Breast epithelium (tissue), 4 donors: ENCODE data around the gene SPIRE2. TPM values are rescaled to one million over a fixed set of nuclear protein-coding genes. Genes with fewer than 3 reads are reported as not detected.
"Not testable (repeated sequence)": the region's sequence is repeated elsewhere in the genome, so short reads cannot be mapped to it uniquely, and the experiment has no call there.

Experiments
- DNase-seq, 2 donors: peaks; one replicate each; pipeline ENCODE4 v3.0.0-alpha.2; 2019; ENCODE audit warnings: low spot score in 2 of 2
- H3K27ac ChIP-seq, 2 donors: fragments of 200-600 bp; sonication (generic) in 1 of 2; one replicate each; pipeline ENCODE4 v1.5.1; 2016 to 2019; ENCODE audit warnings: mild to moderate bottlenecking in 1 of 2
- H3K27me3 ChIP-seq, 2 donors: fragments of 200-600 bp; sonication (generic) in 1 of 2; one replicate each; pipeline versions ENCODE4 v1.5.1 to v1.6.0; 2017 to 2019; ENCODE audit warnings: control low read depth in 1 of 2, mild to moderate bottlenecking in 1 of 2
- H3K36me3 ChIP-seq: fragments of 200-600 bp; one replicate; pipeline ENCODE4 v1.5.1; 2019
- H3K4me1 ChIP-seq, 2 donors: fragments of 200-600 bp; sonication (generic); one replicate each; pipeline ENCODE4 v1.5.1; 2016 to 2019; ENCODE audit warnings: control low read depth in 1 of 2
- H3K4me3 ChIP-seq, 3 donors: fragments of 200-600 bp; sonication (generic); 1 replicate in 2 of 3; 2 replicates in 1 of 3; pipeline ENCODE4 v1.5.1; 2016 to 2019; ENCODE audit warnings: mild to moderate bottlenecking in 3 of 3, moderate library complexity in 2 of 3
- H3K9me3 ChIP-seq, 2 donors: fragments of 200-600 bp; sonication (generic) in 1 of 2; one replicate each; pipeline ENCODE4 v1.5.1; 2016 to 2019; ENCODE audit warnings: control low read depth in 1 of 2
- CTCF ChIP-seq, 3 donors: fragments of 450-650 bp; IDR thresholded peaks; one replicate each; pipeline ENCODE4 v1.5.1; 2016 to 2017; ENCODE audit warnings: antibody characterized with exemption in 3 of 3, mild to moderate bottlenecking in 3 of 3, moderate library complexity in 3 of 3
- POLR2A ChIP-seq: fragments of 450-650 bp; IDR thresholded peaks from one replicate; pipeline ENCODE4 v1.6.1; 2016; ENCODE audit warnings: antibody characterized with exemption, mild to moderate bottlenecking, moderate library complexity
- POLR2AphosphoS5 ChIP-seq, 3 donors: sonication (generic); formaldehyde crosslinking; IDR thresholded peaks; one replicate each; pipeline ENCODE4 v1.6.1; 2017; ENCODE audit warnings: antibody characterized with exemption in 3 of 3
- intact Hi-C: fragments of 100-400 bp; cut with DNase I; formaldehyde crosslinking; loops from one replicate; pipeline ENCODE4 v1.15.1; 2023; ENCODE audit warnings: low total_unique reads
- total RNA-seq, 3 donors: library from RNA; depleted of rRNA; stranded (reverse); fragments of >200 nt; gene quantifications; one replicate each; pipeline ENCODE4 v1.1.0, GENCODE V29; 2016

Gene SPIRE2
- total RNA-seq, 3 donors from 2014 or later, result 1.3 to 11.1 (median 7.8) TPM

- no peak for DNase-seq
- no peak overlapping the region for H3K27ac ChIP-seq
- no peaks in the 10 kb centered on the region for H3K36me3 ChIP-seq
Measured at GRCh38 chr16:89912627-89913026, 84.4 kb downstream of the SPIRE2 start.

GRCh38 chr16:89913408-89914387, 85.4 kb downstream of the SPIRE2 start:
- Histone ChIP-seq H3K27me3 (no peaks in the 10 kb centered on the region), H3K4me1 (peaks cover 7 to 12% of the 10 kb centered on the region in 2 donors), H3K4me3 (no peak overlapping the region), H3K27ac (no peak overlapping the region), H3K36me3 (no peaks in the 10 kb centered on the region), H3K9me3 (no peaks in the 10 kb centered on the region)
- intact Hi-C loops, result no loop called here
- no peak for DNase-seq
- TF ChIP-seq CTCF (IDR thresholded peaks at IDR 0.05), result no peak
- TF ChIP-seq POLR2A, result no peak
- no peak for TF ChIP-seq POLR2AphosphoS5 (IDR thresholded peaks at IDR 0.05)

More at GRCh38 chr16:89912627-89913026, 84.4 kb downstream of the SPIRE2 start:
- TF ChIP-seq POLR2A, result no peak
- TF ChIP-seq POLR2AphosphoS5 (IDR thresholded peaks at IDR 0.05), result no peak
- TF ChIP-seq CTCF (IDR thresholded peaks at IDR 0.05), result no peak
- intact Hi-C loops, result no loop called here
- H3K27me3 ChIP-seq, result no peaks in the 10 kb centered on the region
- H3K4me1 ChIP-seq, result peaks cover 0 to 2% of the 10 kb centered on the region in 2 donors
- H3K4me3 ChIP-seq, result no peak overlapping the region
- no peaks in the 10 kb centered on the region for H3K9me3 ChIP-seq

DNA sequence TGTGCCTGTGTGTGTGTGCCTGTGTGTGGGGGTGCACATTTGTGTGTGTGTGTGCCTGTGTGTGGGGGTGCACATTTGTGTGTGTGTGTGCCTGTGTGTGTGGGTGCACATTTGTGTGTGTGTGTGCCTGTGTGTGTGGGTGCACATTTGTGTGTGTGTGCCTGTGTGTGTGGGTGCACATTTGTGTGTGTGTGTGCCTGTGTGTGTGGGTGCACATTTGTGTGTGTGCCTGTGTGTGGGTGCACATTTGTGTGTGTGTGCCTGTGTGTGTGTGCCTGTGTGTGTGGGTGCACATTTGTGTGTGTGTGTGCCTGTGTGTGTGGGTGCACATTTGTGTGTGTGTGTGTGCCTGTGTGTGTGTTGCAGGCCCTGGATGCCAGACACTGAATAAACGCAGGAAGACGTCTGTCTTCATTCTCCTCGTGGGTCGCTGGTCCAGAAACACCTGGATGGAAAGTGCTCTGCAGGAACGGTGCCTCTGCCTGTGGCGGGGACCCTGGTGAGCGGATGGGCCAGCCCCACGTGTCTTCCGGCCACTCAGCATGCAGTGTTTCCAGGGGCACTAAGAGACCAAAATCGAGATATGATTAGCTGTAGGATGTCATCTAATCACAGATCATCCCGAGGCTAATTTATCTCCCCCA, 86.5 kb downstream of the SPIRE2 start:
- H3K27ac ChIP-seq, H3K9me3 ChIP-seq, H3K4me3 ChIP-seq, DNase-seq, H3K27me3 ChIP-seq, H3K36me3 ChIP-seq, intact Hi-C loops: not testable (repeated sequence)
- H3K4me1 ChIP-seq, result peaks cover 8 to 13% of the 10 kb centered on the region in 2 donors

- no peaks in the 10 kb centered on the region for H3K9me3 ChIP-seq
- intact Hi-C loops, result no loop called here
Measured at GRCh38 chr16:89915303-89916232, 87.3 kb downstream of the SPIRE2 start.

GRCh38 chr16:89917773-89918452, 89.6 kb downstream of the SPIRE2 start:
- TF ChIP-seq POLR2A (no peak), CTCF (IDR thresholded peaks at IDR 0.05) (no peak), POLR2AphosphoS5 (IDR thresholded peaks at IDR 0.05) (peak; percentile 42 to 87 (median 58))
- Histone ChIP-seq H3K27me3 (peaks cover 0 to 4% of the 10 kb centered on the region in 2 donors), H3K36me3 (no peaks in the 10 kb centered on the region), H3K9me3 (no peaks in the 10 kb centered on the region), H3K4me1 (peaks cover 12 to 13% of the 10 kb centered on the region in 2 donors), H3K4me3 (peak overlapping the region; percentile 24 to 66 (median 41)), H3K27ac (no peak overlapping the region)
- peak in 1 of 2 donors; percentile 56 for DNase-seq
- intact Hi-C loops, result no loop called here

More at GRCh38 chr16:89915303-89916232, 87.3 kb downstream of the SPIRE2 start:
- DNase-seq, result no peak
- Histone ChIP-seq H3K4me1 (peaks cover 8 to 13% of the 10 kb centered on the region in 2 donors), H3K4me3 (no peak overlapping the region), H3K27ac (no peak overlapping the region), H3K36me3 (no peaks in the 10 kb centered on the region), H3K27me3 (no peaks in the 10 kb centered on the region)
- TF ChIP-seq POLR2A, result no peak
